ENCODE results near the gene DLGAP5. TPM values are rescaled to one million over a fixed set of nuclear protein-coding genes. Genes with fewer than 3 reads are reported as not detected.

DLGAP5 gene
- total and polyA plus RNA-seq, 2 of the 13 experiments (the other 11 are each of a cell fraction or from before 2014, with no cell fraction given) = 7.7 to 55.8 TPM

GRCh38 chr14:55127460-55127951, 63.9 kb downstream of the DLGAP5 start (continued):
- TF ChIP-seq ZNF503 (CRISPR knock-in tag; IDR thresholded peaks at IDR 0.05) = no peak
- no peak for TF ChIP-seq KMT2A (CRISPR knock-in tag; IDR thresholded peaks at IDR 0.05)
- no peak for TF ChIP-seq GABPA (IDR thresholded peaks at IDR 0.05; ENCODE audit: low read depth, low read length)
- no peak for TF ChIP-seq GABPA (CRISPR knock-in tag; IDR thresholded peaks at IDR 0.05; ENCODE audit: low read depth)
- no peak for TF ChIP-seq POLR2AphosphoS2 (IDR thresholded peaks at IDR 0.05; ENCODE audit: low read depth, low read length)
- no peak for TF ChIP-seq NFKB2 (CRISPR knock-in tag; IDR thresholded peaks at IDR 0.05; ENCODE audit: borderline replicate concordance)
- no peak for TF ChIP-seq ZHX1 (CRISPR knock-in tag; IDR thresholded peaks at IDR 0.05; ENCODE audit: low read depth)

GRCh38 chr14:55126932-55127459, 64.4 kb downstream of the DLGAP5 start:
- no peak overlapping the region for H3K4me3 ChIP-seq (replicated peaks in 1 of 3; ENCODE audit: insufficient read depth in 1 of 3, low read depth in 2 of 3, low read length in 3 of 3)
- H3K4me1 ChIP-seq (ENCODE audit: insufficient read depth, low read length) = peaks cover 52% of the 10 kb centered on the region
- intact Hi-C loops (cut with micrococcal nuclease; ENCODE audit: unreplicated experiment) = no loop called here
- no peak overlapping the region for H3K27ac ChIP-seq (ENCODE audit: extremely low read length, insufficient read depth, low read length)
- BruUV-seq (replicated peaks) = no TSS peak
- DNase-seq (ENCODE audit: low spot score) (no peak), ATAC-seq (no peak), FAIRE-seq (no peak)
- peaks cover 2 to 14% of the 10 kb centered on the region in 2 experiments; a peak in 3 of 5 replicates for H3K27me3 ChIP-seq (ENCODE audit: control insufficient read depth in 1 of 2, insufficient read depth in 2 of 2, low read length in 2 of 2)
- H4K20me1 ChIP-seq (ENCODE audit: insufficient read depth, low read length) = no peaks in the 10 kb centered on the region
- in situ Hi-C loops (cut with HindIII; ENCODE audit: extremely low pct_ligation_motif_present, low pct_unique_long_range_greater_than_20kb) = no loop called here
- CTCF ChIA-PET (ENCODE audit: low intra/inter-chr PET ratio, low total read pairs) = no interaction called here
- H3K4me2 ChIP-seq (ENCODE audit: low read depth, low read length) = no peak overlapping the region
- peaks cover 5% of the 10 kb centered on the region for H3K79me2 ChIP-seq (ENCODE audit: insufficient read depth, low read length)
- H3K36me3 ChIP-seq (replicated peaks in 1 of 2; ENCODE audit: control insufficient read depth in 1 of 2, insufficient read depth in 2 of 2, low read length in 2 of 2) = no peaks in the 10 kb centered on the region
- no peak overlapping the region for H2AFZ ChIP-seq (ENCODE audit: low read length)
- H3K9me3 ChIP-seq (ENCODE audit: low read length) = no peaks in the 10 kb centered on the region
- POLR2A ChIA-PET = no interaction called here
- 56% methylated on average over 5 of the region's 5 CpGs for WGBS (ENCODE audit: low lambda C conversion rate)
- H3K9ac ChIP-seq (ENCODE audit: insufficient read depth, low read depth, low read length) = no peak overlapping the region
- TF ChIP-seq ZNF879 (CRISPR knock-in tag; IDR thresholded peaks at IDR 0.05) = no peak
- TF ChIP-seq, protein P1, sequence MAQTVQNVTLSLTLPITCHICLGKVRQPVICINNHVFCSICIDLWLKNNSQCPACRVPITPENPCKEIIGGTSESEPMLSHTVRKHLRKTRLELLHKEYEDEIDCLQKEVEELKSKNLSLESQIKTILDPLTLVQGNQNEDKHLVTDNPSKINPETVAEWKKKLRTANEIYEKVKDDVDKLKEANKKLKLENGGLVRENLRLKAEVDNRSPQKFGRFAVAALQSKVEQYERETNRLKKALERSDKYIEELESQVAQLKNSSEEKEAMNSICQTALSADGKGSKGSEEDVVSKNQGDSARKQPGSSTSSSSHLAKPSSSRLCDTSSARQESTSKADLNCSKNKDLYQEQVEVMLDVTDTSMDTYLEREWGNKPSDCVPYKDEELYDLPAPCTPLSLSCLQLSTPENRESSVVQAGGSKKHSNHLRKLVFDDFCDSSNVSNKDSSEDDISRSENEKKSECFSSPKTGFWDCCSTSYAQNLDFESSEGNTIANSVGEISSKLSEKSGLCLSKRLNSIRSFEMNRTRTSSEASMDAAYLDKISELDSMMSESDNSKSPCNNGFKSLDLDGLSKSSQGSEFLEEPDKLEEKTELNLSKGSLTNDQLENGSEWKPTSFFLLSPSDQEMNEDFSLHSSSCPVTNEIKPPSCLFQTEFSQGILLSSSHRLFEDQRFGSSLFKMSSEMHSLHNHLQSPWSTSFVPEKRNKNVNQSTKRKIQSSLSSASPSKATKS (CRISPR knock-in tag; IDR thresholded peaks at IDR 0.05) = no peak
- TF ChIP-seq, protein P2, sequence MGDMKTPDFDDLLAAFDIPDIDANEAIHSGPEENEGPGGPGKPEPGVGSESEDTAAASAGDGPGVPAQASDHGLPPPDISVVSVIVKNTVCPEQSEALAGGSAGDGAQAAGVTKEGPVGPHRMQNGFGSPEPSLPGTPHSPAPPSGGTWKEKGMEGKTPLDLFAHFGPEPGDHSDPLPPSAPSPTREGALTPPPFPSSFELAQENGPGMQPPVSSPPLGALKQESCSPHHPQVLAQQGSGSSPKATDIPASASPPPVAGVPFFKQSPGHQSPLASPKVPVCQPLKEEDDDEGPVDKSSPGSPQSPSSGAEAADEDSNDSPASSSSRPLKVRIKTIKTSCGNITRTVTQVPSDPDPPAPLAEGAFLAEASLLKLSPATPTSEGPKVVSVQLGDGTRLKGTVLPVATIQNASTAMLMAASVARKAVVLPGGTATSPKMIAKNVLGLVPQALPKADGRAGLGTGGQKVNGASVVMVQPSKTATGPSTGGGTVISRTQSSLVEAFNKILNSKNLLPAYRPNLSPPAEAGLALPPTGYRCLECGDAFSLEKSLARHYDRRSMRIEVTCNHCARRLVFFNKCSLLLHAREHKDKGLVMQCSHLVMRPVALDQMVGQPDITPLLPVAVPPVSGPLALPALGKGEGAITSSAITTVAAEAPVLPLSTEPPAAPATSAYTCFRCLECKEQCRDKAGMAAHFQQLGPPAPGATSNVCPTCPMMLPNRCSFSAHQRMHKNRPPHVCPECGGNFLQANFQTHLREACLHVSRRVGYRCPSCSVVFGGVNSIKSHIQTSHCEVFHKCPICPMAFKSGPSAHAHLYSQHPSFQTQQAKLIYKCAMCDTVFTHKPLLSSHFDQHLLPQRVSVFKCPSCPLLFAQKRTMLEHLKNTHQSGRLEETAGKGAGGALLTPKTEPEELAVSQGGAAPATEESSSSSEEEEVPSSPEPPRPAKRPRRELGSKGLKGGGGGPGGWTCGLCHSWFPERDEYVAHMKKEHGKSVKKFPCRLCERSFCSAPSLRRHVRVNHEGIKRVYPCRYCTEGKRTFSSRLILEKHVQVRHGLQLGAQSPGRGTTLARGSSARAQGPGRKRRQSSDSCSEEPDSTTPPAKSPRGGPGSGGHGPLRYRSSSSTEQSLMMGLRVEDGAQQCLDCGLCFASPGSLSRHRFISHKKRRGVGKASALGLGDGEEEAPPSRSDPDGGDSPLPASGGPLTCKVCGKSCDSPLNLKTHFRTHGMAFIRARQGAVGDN (CRISPR knock-in tag; IDR thresholded peaks at IDR 0.05) = no peak
- no peak for TF ChIP-seq ZFYVE20 (CRISPR knock-in tag; IDR thresholded peaks at IDR 0.05; ENCODE audit: borderline replicate concordance, low read depth)
- TF ChIP-seq ZNF83 (CRISPR knock-in tag; IDR thresholded peaks at IDR 0.05; ENCODE audit: borderline replicate concordance) = no peak
